Upper lobe of left lung (tissue), 6 donors: ENCODE measurements around the gene TMEM114. TPM values are rescaled to one million over a fixed set of nuclear protein-coding genes. Genes with fewer than 3 reads are reported as not detected.

ENCODE experiments used
- ATAC-seq, 2 donors: fragments of 200-7000 bp; cut with Tn5 transposase; one replicate each; pipeline ENCODE4 v1.9.1; 2022; ENCODE audit warnings: mild to moderate bottlenecking in 2 of 2, moderate library complexity in 2 of 2; ENCODE audit not compliant: low FRiP score in 2 of 2
- DNase-seq, 2 donors: peaks; one replicate each; pipeline ENCODE4 v3.0.0-alpha.2; 2019 to 2020
- H3K27ac ChIP-seq, 4 donors: fragments of 200-600 bp; sonication (generic); one replicate each; pipeline ENCODE4 v1.5.1; 2016 to 2019
- H3K27me3 ChIP-seq, 4 donors: fragments of 200-600 bp; sonication (generic); one replicate each; pipeline ENCODE4 v1.5.1; 2017 to 2019
- H3K36me3 ChIP-seq, 4 donors: fragments of 200-600 bp; sonication (generic); one replicate each; pipeline ENCODE4 v1.5.1; 2016 to 2019
- H3K4me1 ChIP-seq, 4 donors: fragments of 200-600 bp; sonication (generic); one replicate each; pipeline ENCODE4 v1.5.1; 2018 to 2019
- H3K4me3 ChIP-seq, 4 donors: fragments of 200-600 bp; sonication (generic); one replicate each; pipeline ENCODE4 v1.5.1; 2017 to 2019; ENCODE audit warnings: mild to moderate bottlenecking in 2 of 4, moderate library complexity in 1 of 4
- H3K9me3 ChIP-seq, 4 donors: fragments of 200-600 bp; sonication (generic); one replicate each; pipeline ENCODE4 v1.5.1; 2018 to 2019
- CTCF ChIP-seq, 6 experiments: fragments of 450-650 bp in 4 of 6; fragments of 200-600 bp in 2 of 6; sonication (generic) in 2 of 6; IDR thresholded peaks; one replicate each; pipeline ENCODE4 v1.5.1; 2016 to 2019; ENCODE audit warnings: antibody characterized with exemption in 6 of 6
- EP300 ChIP-seq, 4 donors: sonication (generic); formaldehyde crosslinking; IDR thresholded peaks; one replicate each; pipeline ENCODE4 v1.5.1; 2017; ENCODE audit warnings: antibody characterized with exemption in 4 of 4, control low read depth in 2 of 4
- POLR2A ChIP-seq, 4 donors: fragments of 450-650 bp; IDR thresholded peaks; one replicate each; pipeline ENCODE4 v1.5.1; 2016 to 2017; ENCODE audit warnings: antibody characterized with exemption in 4 of 4, mild to moderate bottlenecking in 2 of 4
- POLR2AphosphoS5 ChIP-seq, 2 donors: sonication (generic); formaldehyde crosslinking; IDR thresholded peaks; one replicate each; pipeline ENCODE4 v1.5.1; 2017; ENCODE audit warnings: antibody characterized with exemption in 2 of 2
- WGBS, 2 donors: methylation state at CpG; one replicate each; pipeline ENCODE4 v1.1.5; 2017 to 2018; 5-methylcytosine and 5-hydroxymethylcytosine counted together
- total RNA-seq, 6 donors: library from RNA; depleted of rRNA in 4 of 6; stranded (reverse); fragments of >200 nt in 4 of 6; gene quantifications; one replicate each; pipeline versions ENCODE4 v1.1.0 to v1.2.1, GENCODE V29; 2016 to 2021
- donor health status: DM: no; HTN: no; CAD: no; lungs with moderate emphysema.
- donor health status: DM: no; HTN: yes; CAD: no; lungs with severe emphysema.

Gene TMEM114
- total RNA-seq, 6 donors from 2014 or later = not detected

- H3K4me1 ChIP-seq = peaks cover 9 to 24% (median 16%) of the 10 kb centered on the region in 4 donors
- H3K9me3 ChIP-seq = no peaks in the 10 kb centered on the region
- 87 to 97% methylated on average over 8 of the region's 8 CpGs for WGBS, 2 donors
- H3K27ac ChIP-seq = no peak overlapping the region
- H3K4me3 ChIP-seq = no peak overlapping the region
- no peak for DNase-seq
- H3K27me3 ChIP-seq = no peaks in the 10 kb centered on the region
- TF ChIP-seq CTCF (IDR thresholded peaks at IDR 0.05) (no peak), EP300 (IDR thresholded peaks at IDR 0.05) (no peak), POLR2AphosphoS5 (IDR thresholded peaks at IDR 0.05) (no peak), POLR2A (IDR thresholded peaks at IDR 0.05) (no peak)
- ATAC-seq = no peak
- peaks cover 33 to 68% (median 61%) of the 10 kb centered on the region in 4 donors for H3K36me3 ChIP-seq
These were observed 36.6 kb upstream of the TMEM114 start for GRCh38 chr16:8626946-8627345.

GRCh38 chr16:8625491-8626087, 35.3 kb upstream of the TMEM114 start:
- no peak overlapping the region for H3K4me3 ChIP-seq
- DNase-seq = no peak
- 94 to 98% methylated on average over 10 of the region's 10 CpGs for WGBS, 2 donors
- TF ChIP-seq POLR2AphosphoS5 (IDR thresholded peaks at IDR 0.05) (no peak), EP300 (IDR thresholded peaks at IDR 0.05) (no peak)
- no peak for ATAC-seq
- H3K27ac ChIP-seq = no peak overlapping the region
- no peaks in the 10 kb centered on the region for H3K27me3 ChIP-seq
- peaks cover 9 to 24% (median 16%) of the 10 kb centered on the region in 4 donors for H3K4me1 ChIP-seq
- no peaks in the 10 kb centered on the region for H3K9me3 ChIP-seq
- peaks cover 31 to 54% (median 49%) of the 10 kb centered on the region in 4 donors for H3K36me3 ChIP-seq

GRCh38 chr16:8623634-8624033, 33.3 kb upstream of the TMEM114 start:
- peaks cover 19 to 35% (median 30%) of the 10 kb centered on the region in 4 donors for H3K36me3 ChIP-seq
- ATAC-seq (no peak), DNase-seq (no peak)
- no peak overlapping the region for H3K4me3 ChIP-seq
- TF ChIP-seq POLR2AphosphoS5 (IDR thresholded peaks at IDR 0.05) (no peak), POLR2A (IDR thresholded peaks at IDR 0.05) (no peak), CTCF (IDR thresholded peaks at IDR 0.05) (no peak), EP300 (IDR thresholded peaks at IDR 0.05) (no peak)
- H3K9me3 ChIP-seq = no peaks in the 10 kb centered on the region
- H3K27me3 ChIP-seq = no peaks in the 10 kb centered on the region
- no peak overlapping the region for H3K27ac ChIP-seq
- peaks cover 9 to 24% (median 16%) of the 10 kb centered on the region in 4 donors for H3K4me1 ChIP-seq

GRCh38 chr16:8622315-8622656, 32.0 kb upstream of the TMEM114 start:
- Histone ChIP-seq H3K4me1 (peaks cover 9 to 24% (median 16%) of the 10 kb centered on the region in 4 donors), H3K27ac (peak overlapping the region; percentile 74 to 93 (median 86)), H3K27me3 (no peaks in the 10 kb centered on the region), H3K36me3 (peaks cover 14 to 21% (median 18%) of the 10 kb centered on the region in 4 donors), H3K4me3 (peak overlapping the region; percentile 62 to 90 (median 81)), H3K9me3 (no peaks in the 10 kb centered on the region)
- DNase-seq (no peak), ATAC-seq (no peak)
- 2 to 10% methylated on average over 4 of the region's 4 CpGs for WGBS, 2 donors
- TF ChIP-seq POLR2A (IDR thresholded peaks at IDR 0.05) (no peak), EP300 (IDR thresholded peaks at IDR 0.05) (no peak), CTCF (IDR thresholded peaks at IDR 0.05) (no peak), POLR2AphosphoS5 (IDR thresholded peaks at IDR 0.05) (no peak)

- 0% methylated on average over 21 to 50 of the region's 51 CpGs for WGBS, 2 donors
- no peaks in the 10 kb centered on the region for H3K27me3 ChIP-seq
- peak within 1 kb of the TSS; percentile 74 to 93 (median 86) for H3K27ac ChIP-seq
- peak within 1 kb of the TSS; percentile 62 to 90 (median 81) for H3K4me3 ChIP-seq
- no peaks in the 10 kb centered on the region for H3K9me3 ChIP-seq
- ATAC-seq (peak; percentile 94 to 99), DNase-seq (peak; percentile 95 to 100)
- TF ChIP-seq EP300 (IDR thresholded peaks at IDR 0.05) (no peak), CTCF (IDR thresholded peaks at IDR 0.05) (peak in 1 of 6 experiments; percentile 31), POLR2AphosphoS5 (IDR thresholded peaks at IDR 0.05) (peak; percentile 64 to 88), POLR2A (IDR thresholded peaks at IDR 0.05) (peak in 3 of 4 donors; percentile 51 to 91 (median 77))
- H3K36me3 ChIP-seq = peaks cover 9 to 16% (median 13%) of the 10 kb centered on the region in 4 donors
- peaks cover 9 to 24% (median 16%) of the 10 kb centered on the region in 4 donors for H3K4me1 ChIP-seq
These were observed 31.4 kb upstream of the TMEM114 start, which contains the start of gene METTL22 for GRCh38 chr16:8621572-8622314. Gene METTL22 (plus strand): TSS chr16:8621698. CDS start chr16:8625666, 3,968 bp downstream.
